GM12801 (cell line): ENCODE results near the gene IL32.

Source experiments
- TF ChIP-seq, protein P1 (sequence below): IDR thresholded peaks from one replicate; pipeline ENCODE4 v1.5.1; 2011; ENCODE audit warnings: control low read depth; ENCODE audit not compliant: insufficient read length; ENCODE audit errors: extremely low read depth

IL32 gene

DNA sequence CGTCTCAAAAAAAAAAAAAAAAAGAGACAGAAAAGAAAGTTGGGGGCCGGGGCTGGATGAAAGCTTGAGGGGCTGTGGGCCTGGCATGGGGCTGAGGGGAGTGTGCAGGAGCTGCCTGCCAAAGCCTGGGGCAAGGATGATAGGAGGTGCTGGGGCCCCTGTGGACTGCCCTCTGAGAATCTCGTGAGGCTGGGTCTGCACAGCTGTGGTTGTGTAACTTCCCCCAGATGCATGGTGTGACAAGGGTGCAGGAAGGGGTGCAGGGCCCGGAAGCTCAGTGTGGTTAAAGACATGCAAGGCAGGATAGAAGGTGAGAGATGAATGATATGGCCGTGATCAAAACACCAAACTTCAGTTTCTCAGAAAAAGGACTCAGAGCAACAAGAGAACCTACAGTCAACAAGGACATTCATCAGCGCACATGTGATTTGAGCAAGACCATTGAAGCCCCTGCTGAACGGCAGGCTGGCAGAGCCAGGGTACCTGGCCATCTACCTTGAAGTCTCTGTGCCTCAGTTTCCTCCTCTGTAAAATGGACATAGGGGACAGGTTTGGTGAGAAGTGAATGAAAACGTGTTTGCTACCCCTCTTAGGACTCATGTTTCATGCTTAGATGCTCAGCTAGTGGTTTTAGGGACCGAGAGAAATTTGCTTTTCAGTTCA, 9.6 kb downstream of the IL32 start:
- TF ChIP-seq, protein P1, sequence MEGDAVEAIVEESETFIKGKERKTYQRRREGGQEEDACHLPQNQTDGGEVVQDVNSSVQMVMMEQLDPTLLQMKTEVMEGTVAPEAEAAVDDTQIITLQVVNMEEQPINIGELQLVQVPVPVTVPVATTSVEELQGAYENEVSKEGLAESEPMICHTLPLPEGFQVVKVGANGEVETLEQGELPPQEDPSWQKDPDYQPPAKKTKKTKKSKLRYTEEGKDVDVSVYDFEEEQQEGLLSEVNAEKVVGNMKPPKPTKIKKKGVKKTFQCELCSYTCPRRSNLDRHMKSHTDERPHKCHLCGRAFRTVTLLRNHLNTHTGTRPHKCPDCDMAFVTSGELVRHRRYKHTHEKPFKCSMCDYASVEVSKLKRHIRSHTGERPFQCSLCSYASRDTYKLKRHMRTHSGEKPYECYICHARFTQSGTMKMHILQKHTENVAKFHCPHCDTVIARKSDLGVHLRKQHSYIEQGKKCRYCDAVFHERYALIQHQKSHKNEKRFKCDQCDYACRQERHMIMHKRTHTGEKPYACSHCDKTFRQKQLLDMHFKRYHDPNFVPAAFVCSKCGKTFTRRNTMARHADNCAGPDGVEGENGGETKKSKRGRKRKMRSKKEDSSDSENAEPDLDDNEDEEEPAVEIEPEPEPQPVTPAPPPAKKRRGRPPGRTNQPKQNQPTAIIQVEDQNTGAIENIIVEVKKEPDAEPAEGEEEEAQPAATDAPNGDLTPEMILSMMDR = no peak

DNA sequence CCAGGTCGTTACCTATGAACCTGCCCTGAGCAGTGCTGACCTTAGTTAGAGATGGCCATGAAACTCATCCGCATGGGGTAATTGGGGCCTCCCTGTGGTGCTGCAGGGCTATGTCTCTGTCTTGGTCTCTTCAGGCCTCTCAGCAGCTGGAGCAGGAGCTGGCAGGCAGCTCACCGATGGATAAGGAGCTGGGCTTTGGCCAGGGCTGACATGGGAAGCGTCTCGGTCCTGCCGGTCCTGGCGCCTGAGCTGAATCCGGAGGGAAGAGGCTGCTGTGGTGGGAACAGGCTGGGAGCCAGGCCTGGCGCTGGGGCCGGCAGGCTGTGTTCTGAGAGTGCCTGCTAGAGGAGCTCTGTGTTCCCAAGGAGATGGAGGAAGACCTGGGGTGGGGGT, 10.1 kb downstream of the IL32 start:
- TF ChIP-seq, protein P1 = no peak

DNA sequence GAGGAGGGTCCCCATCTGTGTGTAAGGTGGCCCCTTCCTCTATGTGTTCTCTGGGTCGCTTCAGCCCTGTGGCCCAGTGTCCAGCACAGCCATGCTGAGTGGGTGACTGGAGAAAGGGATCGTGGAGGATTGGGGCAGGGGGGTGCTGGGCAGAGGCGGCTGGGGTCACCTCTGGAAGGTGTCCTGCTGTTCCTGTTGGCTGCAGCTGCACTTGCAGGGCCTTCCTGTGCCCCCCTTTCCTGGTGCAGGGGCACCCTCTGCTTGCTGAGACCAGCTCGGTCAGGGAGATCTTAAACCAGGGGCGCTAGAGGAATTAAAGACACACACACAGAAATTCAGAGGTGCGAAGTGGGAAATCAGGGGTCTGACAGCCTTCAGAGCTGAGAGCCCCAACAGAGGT, 11.1 kb downstream of the IL32 start:
- TF ChIP-seq, protein P1 = no peak

DNA sequence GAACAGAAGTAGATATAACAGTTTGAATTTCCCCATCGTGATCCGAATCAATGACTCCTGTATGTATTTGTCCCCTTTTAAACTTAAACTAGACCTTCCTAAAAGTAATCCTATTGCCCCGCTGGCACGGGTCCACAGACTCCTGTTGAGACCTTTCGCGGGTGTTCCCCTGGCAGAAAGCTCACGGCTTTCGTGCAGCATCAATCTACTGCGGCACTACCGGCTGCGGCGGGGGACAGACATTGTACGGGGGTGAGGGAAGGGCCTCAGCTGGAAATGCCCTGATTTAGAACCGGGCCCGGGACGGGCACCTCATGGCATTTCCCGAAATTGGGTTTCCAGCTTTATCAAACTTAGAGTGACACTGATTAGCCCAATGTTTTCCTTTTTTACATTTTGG, 14.6 kb downstream of the IL32 start:
- TF ChIP-seq, protein P1 = no peak

DNA sequence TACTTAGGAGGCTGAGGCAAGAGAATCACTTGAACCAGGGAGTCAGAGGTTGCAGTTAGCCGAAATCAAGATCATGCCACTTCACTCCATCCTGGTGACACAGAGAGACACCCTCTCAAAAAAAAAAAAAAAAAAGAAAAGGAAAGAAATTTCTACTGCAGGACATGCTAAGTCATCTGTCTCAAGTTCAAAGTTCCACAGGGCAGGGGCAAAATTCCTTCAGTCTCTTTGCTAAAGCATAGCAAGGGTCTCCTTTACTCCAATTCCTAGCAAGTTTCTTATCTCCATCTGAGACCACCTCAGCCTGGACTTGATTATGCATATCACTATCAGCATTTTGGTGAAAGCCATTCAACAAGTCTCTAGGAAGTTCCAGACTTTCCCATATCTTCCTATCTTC, 19.1 kb downstream of the IL32 start:
- TF ChIP-seq, protein P1 = no peak

DNA sequence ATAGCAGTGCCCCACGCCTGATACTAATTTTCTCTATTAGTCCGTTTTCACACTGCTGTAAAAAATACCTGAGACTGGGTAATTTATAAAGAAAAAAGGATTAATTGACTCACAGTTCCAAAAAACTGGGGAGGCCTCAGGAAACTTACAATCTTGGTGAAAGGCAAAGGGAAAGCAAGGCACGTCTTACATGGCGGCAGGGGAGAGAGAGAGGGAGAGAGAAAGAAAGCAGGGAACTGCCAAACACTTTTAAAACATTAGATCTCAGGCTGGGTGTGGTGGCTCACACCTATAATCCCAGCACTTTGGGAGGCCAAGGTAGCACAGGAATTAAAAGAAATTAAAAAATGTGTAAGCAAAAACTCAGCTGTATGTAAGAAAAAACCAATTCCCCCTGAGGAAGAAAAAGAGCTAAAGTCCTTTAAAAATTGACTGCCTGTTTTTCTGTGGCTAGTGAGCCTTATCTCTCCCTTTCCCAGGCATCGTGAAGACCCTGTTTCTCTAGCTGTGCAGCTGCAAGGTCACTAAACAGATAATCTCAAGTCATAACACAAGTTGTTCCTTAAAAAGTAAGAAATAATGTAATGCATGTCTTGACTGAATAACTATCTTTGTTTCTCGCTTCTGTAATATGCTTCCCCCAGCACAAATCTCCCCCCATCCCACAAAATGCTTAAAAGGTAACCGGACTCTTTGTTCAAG, 19.7 kb downstream of the IL32 start:
- TF ChIP-seq, protein P1 = no peak

DNA sequence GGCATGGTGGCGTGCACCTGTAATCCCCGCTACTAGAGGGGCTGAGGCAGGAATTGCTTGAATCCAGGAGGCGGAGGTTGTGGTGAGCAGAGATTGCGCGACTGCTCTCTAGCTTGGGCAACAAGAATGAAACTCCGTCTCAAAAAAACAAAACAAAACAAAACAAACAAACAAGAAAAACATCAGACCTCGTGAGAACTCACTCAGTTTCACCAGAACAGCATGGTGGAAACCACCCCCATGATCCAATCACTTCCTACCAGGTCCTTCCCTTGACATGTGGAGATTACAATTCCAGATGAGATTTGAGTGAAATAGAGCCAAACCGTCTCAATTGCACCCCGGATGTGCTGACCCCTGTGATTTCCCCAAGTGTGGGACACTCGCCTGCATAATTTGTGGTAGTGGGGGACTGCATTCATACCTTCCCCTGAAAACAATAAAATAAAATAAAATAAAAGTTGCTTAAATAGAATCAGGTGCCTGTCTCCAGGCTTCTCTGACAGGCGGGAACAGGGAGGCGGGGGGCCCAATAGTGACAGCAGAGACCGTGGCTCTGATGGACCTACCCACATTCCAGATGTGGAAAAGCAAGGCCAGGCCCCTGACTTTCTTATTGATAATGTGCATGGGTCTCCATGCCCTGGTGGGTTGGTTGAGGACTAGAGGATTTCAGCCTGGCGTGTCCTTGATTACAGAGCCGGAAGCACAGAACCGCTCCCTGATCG, 20.6 kb downstream of the IL32 start:
- TF ChIP-seq, protein P1 = no peak
